Peyer's patch (tissue), 4 donors: ENCODE measurements around the gene TULP4.

Source experiments
- CTCF ChIP-seq, 6 experiments: fragments of 450-650 bp in 4 of 6; fragments of 200-600 bp in 2 of 6; sonication (generic) in 1 of 6; IDR thresholded peaks; one replicate each; pipeline ENCODE4 v1.5.1; 2017 to 2019; ENCODE audit warnings: antibody characterized with exemption in 6 of 6, mild to moderate bottlenecking in 3 of 6, moderate library complexity in 1 of 6
- POLR2A ChIP-seq, 2 donors: fragments of 450-650 bp; IDR thresholded peaks; one replicate each; pipeline ENCODE4 v1.5.1; 2017; ENCODE audit warnings: antibody characterized with exemption in 2 of 2, mild to moderate bottlenecking in 2 of 2, moderate library complexity in 2 of 2

- TF ChIP-seq CTCF (IDR thresholded peaks at IDR 0.05) (no peak), POLR2A (IDR thresholded peaks at IDR 0.05) (no peak)
These were observed 246.4 kb downstream of the TULP4 start for GRCh38 chr6:158558415-158559306.
